HepG2 (cell line): ENCODE results near the gene FAM131C. TPM values are rescaled to one million over a fixed set of nuclear protein-coding genes. Genes with fewer than 3 reads are reported as not detected.

ENCODE experiments used
- ATAC-seq: fragments of 200-7000 bp; cut with Tn5 transposase; 3 replicates; pipeline ENCODE4 v1.9.1; 2020; ENCODE audit warnings: mild to moderate bottlenecking, moderate library complexity
- BruUV-seq: library from RNA; stranded (reverse); fragments of 400-500 nt; replicated peaks from 2 replicates; lab custom pipeline; 2021; lab: Mats Ljungman, UMichigan
- CTCF ChIA-PET: fragments of 300-600 bp; formaldehyde crosslinking; extraction: SDS; loops from one replicate; lab custom pipeline; 2021; ENCODE audit warnings: low total read pairs, inconsistent platforms, low intra/inter-chr PET ratio; lab: Yijun Ruan, JAX
- POLR2A ChIA-PET: fragments of 350-600 bp; sonication (Branson Sonifier 250); formaldehyde crosslinking; loops from one replicate; lab custom pipeline; 2020; ENCODE audit warnings: antibody characterized with exemption, inconsistent platforms; lab: Yijun Ruan, JAX
- DNase-seq: peaks from one replicate; pipeline ENCODE4 v3.0.0-alpha.2; 2015; ENCODE audit warnings: low spot score
- FAIRE-seq: peaks from 3 replicates; lab custom pipeline; 2011; peaks lifted over from hg19 to GRCh38; lab: Jason Lieb, UNC
- H2AFZ ChIP-seq: one replicate; pipeline ENCODE4 v1.6.1; 2011; ENCODE audit warnings: low read length, inconsistent platforms
- H3K27ac ChIP-seq: fragments of 300-600 bp; 3 replicates; pipeline ENCODE4 v1.8.0; 2011; ENCODE audit warnings: mixed run types, mild to moderate bottlenecking, mixed read lengths, low read length, inconsistent platforms; ENCODE audit not compliant: insufficient read depth; ENCODE audit errors: extremely low read length
- H3K27me3 ChIP-seq, 2 experiments: fragments of 200-600 bp in 1 of 2; 2 replicates in 1 of 2; 3 replicates in 1 of 2; pipeline versions ENCODE4 v1.6.0 to v1.8.0; 2011; ENCODE audit warnings: low read length in 2 of 2, mild to moderate bottlenecking in 2 of 2, moderate library complexity in 2 of 2, inconsistent platforms in 1 of 2; ENCODE audit not compliant: insufficient read depth in 2 of 2, control insufficient read depth in 1 of 2
- H3K36me3 ChIP-seq, 2 experiments: fragments of 200-600 bp in 1 of 2; replicated peaks in 1 of 2; 2 replicates in 1 of 2; 3 replicates in 1 of 2; pipeline versions ENCODE4 v1.5.1 to v1.8.0; 2011; ENCODE audit warnings: low read length in 2 of 2, inconsistent platforms in 1 of 2; ENCODE audit not compliant: insufficient read depth in 2 of 2, control insufficient read depth in 1 of 2
- H3K4me1 ChIP-seq: 2 replicates; pipeline ENCODE4 v1.5.1; 2012; ENCODE audit warnings: low read length, inconsistent platforms; ENCODE audit not compliant: insufficient read depth
- H3K4me2 ChIP-seq: 2 replicates; pipeline ENCODE4 v1.6.0; 2011; ENCODE audit warnings: low read depth, low read length, inconsistent platforms
- H3K4me3 ChIP-seq, 3 experiments: fragments of 200-600 bp in 1 of 3; sonication (generic), shearing (Covaris generic) in 1 of 3; replicated peaks in 1 of 3; 2 replicates each; pipeline ENCODE4 v1.5.1; 2011 to 2016; ENCODE audit warnings: low read length in 3 of 3, inconsistent platforms in 2 of 3, low read depth in 2 of 3, mild to moderate bottlenecking in 2 of 3, control low read depth in 1 of 3, mixed read lengths in 1 of 3; ENCODE audit not compliant: insufficient read depth in 1 of 3
- H3K79me2 ChIP-seq: one replicate; pipeline ENCODE4 v1.6.1; 2011; ENCODE audit warnings: low read length, inconsistent platforms; ENCODE audit not compliant: insufficient read depth
- H3K9ac ChIP-seq: 2 replicates; pipeline ENCODE4 v1.6.0; 2011; ENCODE audit warnings: mild to moderate bottlenecking, low read depth, low read length, inconsistent platforms; ENCODE audit not compliant: insufficient read depth
- H3K9me3 ChIP-seq: 2 replicates; pipeline ENCODE4 v1.5.1; 2012; ENCODE audit warnings: mild to moderate bottlenecking, low read length
- H4K20me1 ChIP-seq: 2 replicates; pipeline ENCODE4 v1.6.0; 2011; ENCODE audit warnings: inconsistent platforms, mild to moderate bottlenecking, low read length, moderate library complexity; ENCODE audit not compliant: insufficient read depth
- FOXA1 ChIP-seq, 2 experiments: fragments of 450-650 bp in 1 of 2; sonication (generic) in 1 of 2; formaldehyde crosslinking in 1 of 2; IDR thresholded peaks; 2 replicates each; pipeline versions ENCODE4 v1.4.0 to v1.6.1; 2016 to 2020; ENCODE audit warnings: missing genetic modification reagents in 1 of 2
- HOXA5 ChIP-seq: sonication (generic); formaldehyde crosslinking; IDR thresholded peaks from 2 replicates; pipeline ENCODE4 v1.4.0; 2020; ENCODE audit warnings: missing genetic modification reagents
- NFYC ChIP-seq: IDR thresholded peaks from 2 replicates; pipeline ENCODE4 v1.6.1; 2016; ENCODE audit warnings: missing genetic modification reagents, missing compliant biosample characterization
- NRL ChIP-seq: sonication (generic); formaldehyde crosslinking; IDR thresholded peaks from 2 replicates; pipeline ENCODE4 v1.5.0; 2020; ENCODE audit warnings: missing genetic modification reagents, mild to moderate bottlenecking, moderate library complexity, borderline replicate concordance
- RAD51 ChIP-seq: fragments of 450-650 bp; IDR thresholded peaks from 2 replicates; pipeline ENCODE4 v1.6.1; 2016; ENCODE audit warnings: borderline replicate concordance
- SATB2 ChIP-seq: sonication (generic); formaldehyde crosslinking; IDR thresholded peaks from 2 replicates; pipeline ENCODE4 v1.5.0; 2020; ENCODE audit warnings: missing genetic modification reagents
- ZNF468 ChIP-seq: sonication (generic); formaldehyde crosslinking; IDR thresholded peaks from 2 replicates; pipeline ENCODE4 v1.8.0; 2022; ENCODE audit warnings: mild to moderate bottlenecking, moderate library complexity, missing genetic modification reagents
- ZNF530 ChIP-seq: sonication (generic); formaldehyde crosslinking; IDR thresholded peaks from 2 replicates; pipeline ENCODE4 v1.5.0; 2020; ENCODE audit warnings: low read depth, mild to moderate bottlenecking, missing genetic modification reagents
- ZNF552 ChIP-seq: sonication (generic); formaldehyde crosslinking; IDR thresholded peaks from 2 replicates; pipeline ENCODE4 v1.9.0; 2022; ENCODE audit warnings: missing genetic modification reagents, mild to moderate bottlenecking, borderline replicate concordance
- ZNF557 ChIP-seq: sonication (generic); formaldehyde crosslinking; IDR thresholded peaks from 2 replicates; pipeline ENCODE4 v1.4.0; 2020; ENCODE audit warnings: missing genetic modification reagents
- ZNF839 ChIP-seq: sonication (generic); formaldehyde crosslinking; IDR thresholded peaks from 2 replicates; pipeline ENCODE4 v1.4.0; 2020; ENCODE audit warnings: missing genetic modification reagents, mild to moderate bottlenecking, borderline replicate concordance
- WGBS: methylation state at CpG from one replicate; pipeline ENCODE4 v1.1.6; 2017; ENCODE audit warnings: low lambda C conversion rate; 5-methylcytosine and 5-hydroxymethylcytosine counted together
- in situ Hi-C: cut with HindIII; loops from 2 replicates; pipeline ENCODE4 v1.10.0; 2017; ENCODE audit warnings: low pct_unique_long_range_greater_than_20kb; ENCODE audit not compliant: extremely low pct_ligation_motif_present
- intact Hi-C: fragments of 100-400 bp; cut with micrococcal nuclease; formaldehyde crosslinking; loops from one replicate; pipeline ENCODE4 v1.10.0; 2022; ENCODE audit not compliant: unreplicated experiment
- polyA plus RNA-seq, 8 experiments: library from polyadenylated mRNA; depleted of rRNA in 3 of 8; stranded (reverse) in 7 of 8; unstranded in 1 of 8; fragments of >200 nt; fragmentation: Illumina TruSeq in 4 of 8; extraction: Trizol in 4 of 8; gene quantifications; 2 replicates each; pipeline versions ENCODE4 v1.2.1 to v1.2.3, GENCODE V29; 2011 to 2016; ENCODE audit warnings: low read depth in 4 of 8, missing spikeins in 1 of 8, mixed read lengths in 1 of 8; ENCODE audit not compliant: insufficient read depth in 1 of 8
- total RNA-seq, 5 experiments: library from RNA; depleted of rRNA; stranded (reverse); fragments of >200 nt; fragmentation: Illumina TruSeq; extraction: Trizol; gene quantifications; 2 replicates each; pipeline ENCODE4 v1.2.3, GENCODE V29; 2016; ENCODE audit warnings: low read depth in 1 of 5
- TF ChIP-seq, protein P1 (sequence below): IDR thresholded peaks from 2 replicates; pipeline ENCODE4 v1.6.1; 2018; ENCODE audit warnings: missing genetic modification reagents
- TF ChIP-seq, protein P2 (sequence below): sonication (generic); formaldehyde crosslinking; IDR thresholded peaks from 2 replicates; pipeline ENCODE4 v1.4.0; 2020; ENCODE audit warnings: missing genetic modification reagents, mild to moderate bottlenecking, borderline replicate concordance
- TF ChIP-seq, protein P3 (sequence below): sonication (generic); formaldehyde crosslinking; IDR thresholded peaks from 2 replicates; pipeline ENCODE4 v1.4.0; 2020; ENCODE audit warnings: mild to moderate bottlenecking, missing genetic modification reagents

The FAM131C gene
- total and polyA plus RNA-seq, 2 of the 13 experiments (the other 11 are each of a cell fraction or from before 2014, with no cell fraction given) = 0.07 TPM; not detected in 1

DNA sequence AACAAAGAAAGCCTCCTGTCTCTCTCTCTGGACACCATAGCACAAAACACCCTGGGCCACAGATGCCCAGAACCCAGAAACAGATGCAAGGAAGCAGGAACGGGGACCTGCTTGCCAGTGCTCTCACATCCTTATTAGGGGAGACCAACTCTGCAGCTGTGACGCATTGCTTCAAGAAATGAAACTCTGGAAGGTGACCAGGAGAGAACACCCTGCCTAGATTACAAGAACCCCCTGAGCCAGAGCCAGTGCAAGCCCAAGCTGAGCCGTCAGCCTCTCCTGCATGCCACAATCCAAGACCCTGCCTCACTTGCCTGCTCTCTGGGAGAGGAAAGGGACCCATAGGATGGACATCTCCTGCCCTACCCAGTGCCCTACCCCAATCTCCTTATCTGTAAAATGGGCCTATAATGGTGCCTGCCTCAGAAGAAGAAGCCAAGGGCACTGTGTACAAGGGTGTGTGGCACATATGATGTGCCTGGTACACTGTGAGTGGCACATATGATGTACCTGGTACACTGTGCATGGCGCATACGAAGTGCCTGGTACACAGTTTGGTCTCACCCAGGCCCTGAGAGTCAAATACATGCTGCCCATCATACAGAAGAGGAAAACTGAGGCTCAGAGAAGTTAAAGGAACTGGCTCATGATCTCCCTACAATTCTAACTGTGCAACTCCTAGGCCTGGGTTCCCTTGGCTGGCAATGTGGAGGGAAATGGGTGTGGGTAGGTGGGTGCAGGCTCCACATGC is 16.8 kb upstream of the FAM131C start:
- Histone ChIP-seq H3K4me1 (peaks cover 53% of the 10 kb centered on the region), H3K27ac (no peak overlapping the region), H3K4me2 (no peak overlapping the region), H4K20me1 (no peaks in the 10 kb centered on the region), H3K79me2 (no peaks in the 10 kb centered on the region), H3K27me3 (peaks cover 2 to 64% of the 10 kb centered on the region in 2 experiments; a peak in 4 of 5 replicates), H3K36me3 (no peaks in the 10 kb centered on the region), H3K9me3 (no peaks in the 10 kb centered on the region), H3K9ac (no peak overlapping the region), H3K4me3 (no peak overlapping the region), H2AFZ (no peak overlapping the region)
- ATAC-seq = no peak
- DNase-seq = no peak
- no peak for FAIRE-seq
- CTCF ChIA-PET = no interaction called here
- in situ Hi-C loops = no loop called here
- TF ChIP-seq ZNF530 (CRISPR knock-in tag) (no peak), ZNF839 (no peak), HOXA5 (CRISPR knock-in tag) (no peak), NRL (CRISPR knock-in tag) (no peak), ZNF468 (no peak), NFYC (CRISPR knock-in tag) (no peak), RAD51 (no peak), SATB2 (CRISPR knock-in tag) (no peak), ZNF552 (CRISPR knock-in tag) (no peak), ZNF557 (CRISPR knock-in tag) (no peak), FOXA1 (IDR thresholded peaks at IDR 0.05) (no peak), FOXA1 (CRISPR knock-in tag; IDR thresholded peaks at IDR 0.05) (no peak)
- TF ChIP-seq, protein P1, sequence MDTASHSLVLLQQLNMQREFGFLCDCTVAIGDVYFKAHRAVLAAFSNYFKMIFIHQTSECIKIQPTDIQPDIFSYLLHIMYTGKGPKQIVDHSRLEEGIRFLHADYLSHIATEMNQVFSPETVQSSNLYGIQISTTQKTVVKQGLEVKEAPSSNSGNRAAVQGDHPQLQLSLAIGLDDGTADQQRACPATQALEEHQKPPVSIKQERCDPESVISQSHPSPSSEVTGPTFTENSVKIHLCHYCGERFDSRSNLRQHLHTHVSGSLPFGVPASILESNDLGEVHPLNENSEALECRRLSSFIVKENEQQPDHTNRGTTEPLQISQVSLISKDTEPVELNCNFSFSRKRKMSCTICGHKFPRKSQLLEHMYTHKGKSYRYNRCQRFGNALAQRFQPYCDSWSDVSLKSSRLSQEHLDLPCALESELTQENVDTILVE (CRISPR knock-in tag) = no peak
- TF ChIP-seq, protein P2, sequence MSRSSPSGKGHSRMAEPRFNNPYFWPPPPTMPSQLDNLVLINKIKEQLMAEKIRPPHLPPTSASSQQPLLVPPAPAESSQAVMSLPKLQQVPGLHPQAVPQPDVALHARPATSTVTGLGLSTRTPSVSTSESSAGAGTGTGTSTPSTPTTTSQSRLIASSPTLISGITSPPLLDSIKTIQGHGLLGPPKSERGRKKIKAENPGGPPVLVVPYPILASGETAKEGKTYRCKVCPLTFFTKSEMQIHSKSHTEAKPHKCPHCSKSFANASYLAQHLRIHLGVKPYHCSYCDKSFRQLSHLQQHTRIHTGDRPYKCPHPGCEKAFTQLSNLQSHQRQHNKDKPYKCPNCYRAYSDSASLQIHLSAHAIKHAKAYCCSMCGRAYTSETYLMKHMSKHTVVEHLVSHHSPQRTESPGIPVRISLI (CRISPR knock-in tag) = no peak
- TF ChIP-seq, protein P3, sequence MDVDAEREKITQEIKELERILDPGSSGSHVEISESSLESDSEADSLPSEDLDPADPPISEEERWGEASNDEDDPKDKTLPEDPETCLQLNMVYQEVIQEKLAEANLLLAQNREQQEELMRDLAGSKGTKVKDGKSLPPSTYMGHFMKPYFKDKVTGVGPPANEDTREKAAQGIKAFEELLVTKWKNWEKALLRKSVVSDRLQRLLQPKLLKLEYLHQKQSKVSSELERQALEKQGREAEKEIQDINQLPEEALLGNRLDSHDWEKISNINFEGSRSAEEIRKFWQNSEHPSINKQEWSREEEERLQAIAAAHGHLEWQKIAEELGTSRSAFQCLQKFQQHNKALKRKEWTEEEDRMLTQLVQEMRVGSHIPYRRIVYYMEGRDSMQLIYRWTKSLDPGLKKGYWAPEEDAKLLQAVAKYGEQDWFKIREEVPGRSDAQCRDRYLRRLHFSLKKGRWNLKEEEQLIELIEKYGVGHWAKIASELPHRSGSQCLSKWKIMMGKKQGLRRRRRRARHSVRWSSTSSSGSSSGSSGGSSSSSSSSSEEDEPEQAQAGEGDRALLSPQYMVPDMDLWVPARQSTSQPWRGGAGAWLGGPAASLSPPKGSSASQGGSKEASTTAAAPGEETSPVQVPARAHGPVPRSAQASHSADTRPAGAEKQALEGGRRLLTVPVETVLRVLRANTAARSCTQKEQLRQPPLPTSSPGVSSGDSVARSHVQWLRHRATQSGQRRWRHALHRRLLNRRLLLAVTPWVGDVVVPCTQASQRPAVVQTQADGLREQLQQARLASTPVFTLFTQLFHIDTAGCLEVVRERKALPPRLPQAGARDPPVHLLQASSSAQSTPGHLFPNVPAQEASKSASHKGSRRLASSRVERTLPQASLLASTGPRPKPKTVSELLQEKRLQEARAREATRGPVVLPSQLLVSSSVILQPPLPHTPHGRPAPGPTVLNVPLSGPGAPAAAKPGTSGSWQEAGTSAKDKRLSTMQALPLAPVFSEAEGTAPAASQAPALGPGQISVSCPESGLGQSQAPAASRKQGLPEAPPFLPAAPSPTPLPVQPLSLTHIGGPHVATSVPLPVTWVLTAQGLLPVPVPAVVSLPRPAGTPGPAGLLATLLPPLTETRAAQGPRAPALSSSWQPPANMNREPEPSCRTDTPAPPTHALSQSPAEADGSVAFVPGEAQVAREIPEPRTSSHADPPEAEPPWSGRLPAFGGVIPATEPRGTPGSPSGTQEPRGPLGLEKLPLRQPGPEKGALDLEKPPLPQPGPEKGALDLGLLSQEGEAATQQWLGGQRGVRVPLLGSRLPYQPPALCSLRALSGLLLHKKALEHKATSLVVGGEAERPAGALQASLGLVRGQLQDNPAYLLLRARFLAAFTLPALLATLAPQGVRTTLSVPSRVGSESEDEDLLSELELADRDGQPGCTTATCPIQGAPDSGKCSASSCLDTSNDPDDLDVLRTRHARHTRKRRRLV (CRISPR knock-in tag) = no peak
- 8% methylated on average over 4 of the region's 5 CpGs for WGBS
- BruUV-seq = no TSS peak
- intact Hi-C loops = no loop called here
- POLR2A ChIA-PET = no interaction called here
